Osteocyte (in vitro differentiated cells): ENCODE data around the gene IZUMO4. TPM values are rescaled to one million over a fixed set of nuclear protein-coding genes. Genes with fewer than 3 reads are reported as not detected.

Experiments used
- DNase-seq: peaks from one replicate; pipeline ENCODE4 v3.0.0; 2021; ENCODE audit warnings: mixed read lengths; ENCODE audit not compliant: unreplicated experiment; ENCODE audit errors: extremely low spot score
- H3K27ac Mint-ChIP-seq: one replicate; pipeline ENCODE4 v1.8.0; 2021; ENCODE audit warnings: mild to moderate bottlenecking, mixed read lengths; ENCODE audit not compliant: unreplicated experiment
- H3K27me3 Mint-ChIP-seq: one replicate; pipeline ENCODE4 v1.8.0; 2021; ENCODE audit warnings: mixed read lengths; ENCODE audit not compliant: unreplicated experiment
- H3K36me3 Mint-ChIP-seq: one replicate; pipeline ENCODE4 v1.8.0; 2021; ENCODE audit warnings: mixed read lengths; ENCODE audit not compliant: unreplicated experiment
- H3K4me1 Mint-ChIP-seq: one replicate; pipeline ENCODE4 v1.8.0; 2021; ENCODE audit warnings: mixed read lengths; ENCODE audit not compliant: unreplicated experiment
- H3K4me3 Mint-ChIP-seq: one replicate; pipeline ENCODE4 v1.8.0; 2021; ENCODE audit warnings: mild to moderate bottlenecking, moderate library complexity, mixed read lengths; ENCODE audit not compliant: unreplicated experiment
- H3K9me3 Mint-ChIP-seq: one replicate; pipeline ENCODE4 v1.8.0; 2021; ENCODE audit warnings: mixed read lengths; ENCODE audit not compliant: unreplicated experiment
- CTCF ChIP-seq: fragments of 200-600 bp; sonication (generic); IDR thresholded peaks from 2 replicates; pipeline ENCODE4 v1.5.0; 2021; ENCODE audit warnings: antibody characterized with exemption, mild to moderate bottlenecking, moderate library complexity
- total RNA-seq: library from RNA; stranded (reverse); gene quantifications from 2 replicates; pipeline ENCODE4 v1.2.1, GENCODE V29; 2021

The IZUMO4 gene
- total RNA-seq, 1 donor from 2014 or later = 4.8 TPM

- no peak for TF ChIP-seq CTCF
- no peaks in the 10 kb centered on the region for H3K27me3 Mint-ChIP-seq
- no peak overlapping the region for H3K27ac Mint-ChIP-seq
- no peaks in the 10 kb centered on the region for H3K9me3 Mint-ChIP-seq
- H3K36me3 Mint-ChIP-seq = peaks cover 34% of the 10 kb centered on the region
- DNase-seq = no peak
- H3K4me3 Mint-ChIP-seq = no peak overlapping the region
- no peaks in the 10 kb centered on the region for H3K4me1 Mint-ChIP-seq
These were observed 24.8 kb downstream of the IZUMO4 start for GRCh38 chr19:2121416-2122051.

GRCh38 chr19:2122251-2122650 is 25.5 kb downstream of the IZUMO4 start:
- Mint-ChIP-seq H3K27ac (no peak overlapping the region), H3K9me3 (no peaks in the 10 kb centered on the region), H3K4me3 (no peak overlapping the region), H3K4me1 (no peaks in the 10 kb centered on the region), H3K36me3 (peaks cover 34% of the 10 kb centered on the region), H3K27me3 (no peaks in the 10 kb centered on the region)
- no peak for DNase-seq
- TF ChIP-seq CTCF = no peak

- Mint-ChIP-seq H3K4me3 (no peak overlapping the region), H3K27ac (no peak overlapping the region), H3K36me3 (peaks cover 30% of the 10 kb centered on the region), H3K27me3 (no peaks in the 10 kb centered on the region), H3K4me1 (no peaks in the 10 kb centered on the region), H3K9me3 (no peaks in the 10 kb centered on the region)
- TF ChIP-seq CTCF = no peak
- no peak for DNase-seq
These were observed 26.3 kb downstream of the IZUMO4 start for GRCh38 chr19:2122982-2123381.

- Mint-ChIP-seq H3K27me3 (no peaks in the 10 kb centered on the region), H3K36me3 (peaks cover 25% of the 10 kb centered on the region)
These were observed 27.1 kb downstream of the IZUMO4 start for GRCh38 chr19:2123682-2124387.

More at GRCh38 chr19:2123682-2124387, 27.1 kb downstream of the IZUMO4 start:
- no peak for DNase-seq
- Mint-ChIP-seq H3K27ac (no peak overlapping the region), H3K9me3 (no peaks in the 10 kb centered on the region), H3K4me3 (no peak overlapping the region), H3K4me1 (no peaks in the 10 kb centered on the region)
- no peak for TF ChIP-seq CTCF
